Measurements from ENCODE around the gene MAGEA9B. TPM values are rescaled to one million over a fixed set of nuclear protein-coding genes. Genes with fewer than 3 reads are reported as not detected.
"Not testable (repeated sequence)": the region's sequence is repeated elsewhere in the genome, so short reads cannot be mapped to it uniquely, and the experiment has no call there.

MAGEA9B gene, protein sequence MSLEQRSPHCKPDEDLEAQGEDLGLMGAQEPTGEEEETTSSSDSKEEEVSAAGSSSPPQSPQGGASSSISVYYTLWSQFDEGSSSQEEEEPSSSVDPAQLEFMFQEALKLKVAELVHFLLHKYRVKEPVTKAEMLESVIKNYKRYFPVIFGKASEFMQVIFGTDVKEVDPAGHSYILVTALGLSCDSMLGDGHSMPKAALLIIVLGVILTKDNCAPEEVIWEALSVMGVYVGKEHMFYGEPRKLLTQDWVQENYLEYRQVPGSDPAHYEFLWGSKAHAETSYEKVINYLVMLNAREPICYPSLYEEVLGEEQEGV
- not detected in 2 replicates for total RNA-seq (2022)
- not detected for Bru-seq, nascent RNA
- BruChase-seq, experiment 1, labeled RNA remaining after a 2-hour chase, result not detected
- BruChase-seq, experiment 2, labeled RNA remaining after a 6-hour chase, result not detected
- long read RNA-seq, result 0 reads

DNA sequence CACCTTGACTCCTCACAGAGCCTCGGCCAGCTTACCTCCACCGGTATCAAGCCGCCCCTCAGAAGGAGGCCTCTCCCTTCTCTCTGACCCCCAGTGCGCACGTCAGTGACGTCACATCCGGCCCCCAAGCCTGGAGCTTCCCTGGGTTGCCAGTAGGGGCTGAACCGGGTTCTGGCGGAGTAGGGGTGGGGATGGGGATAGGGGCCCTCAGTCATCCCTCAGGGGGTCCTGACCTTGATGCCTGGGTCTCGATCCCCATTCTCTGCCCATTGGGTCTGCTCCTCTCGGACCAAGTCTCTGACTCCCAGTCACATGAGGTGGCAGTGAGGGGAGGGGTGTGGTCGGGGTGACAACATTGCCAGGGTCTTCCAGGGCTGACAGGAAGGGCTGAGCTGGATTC lies at the start of gene MAGEA9B:
TSS of gene MAGEA9B (minus strand) at position 101 of the 400 bp plus-strand sequence. CDS start 4,280 bp downstream, outside the sequence.
- H3K36me3 Mint-ChIP-seq (ENCODE audit: insufficient read depth, unreplicated experiment); H3K9me3 Mint-ChIP-seq (ENCODE audit: unreplicated experiment); H3K4me1 ChIP-seq; H3K4me1 Mint-ChIP-seq (ENCODE audit: low read depth, unreplicated experiment); H3K4me3 ChIP-seq (ENCODE audit: low read depth, low read length); H3K9me3 ChIP-seq; H3K27me3 ChIP-seq (replicated peaks; ENCODE audit: control insufficient read depth, insufficient read depth, low read length); CTCF ChIA-PET; H3K27me3 Mint-ChIP-seq (ENCODE audit: insufficient read depth, unreplicated experiment); intact Hi-C loops (cut with micrococcal nuclease; ENCODE audit: unreplicated experiment); POLR2A ChIA-PET; H3K27ac Mint-ChIP-seq (ENCODE audit: unreplicated experiment); H3K4me3 Mint-ChIP-seq (ENCODE audit: unreplicated experiment); BruUV-seq (replicated peaks); H3K36me3 ChIP-seq (ENCODE audit: control insufficient read depth, insufficient read depth, low read length); DNase-seq: not testable (repeated sequence)

DNA sequence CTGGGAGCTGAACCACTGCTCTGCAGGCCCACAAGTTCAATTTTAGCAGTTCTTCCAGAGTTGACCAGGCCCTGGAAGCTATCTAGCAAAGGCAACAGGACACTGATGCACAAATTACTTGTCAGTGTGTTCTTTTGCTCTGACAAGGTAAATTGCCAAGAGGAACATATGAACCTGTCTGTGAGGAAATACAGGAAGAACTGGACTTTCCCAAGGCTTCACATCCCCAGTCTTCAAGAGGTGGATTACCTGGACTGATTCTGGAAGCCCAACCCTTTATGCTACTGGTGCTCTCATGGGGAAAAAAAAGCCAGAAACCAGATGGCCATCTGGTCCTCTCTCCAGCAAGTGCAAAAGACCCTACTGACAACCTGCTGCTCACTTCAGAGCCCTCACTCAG lies 46.3 kb upstream of the MAGEA9B start:
- TF ChIP-seq, protein P1, sequence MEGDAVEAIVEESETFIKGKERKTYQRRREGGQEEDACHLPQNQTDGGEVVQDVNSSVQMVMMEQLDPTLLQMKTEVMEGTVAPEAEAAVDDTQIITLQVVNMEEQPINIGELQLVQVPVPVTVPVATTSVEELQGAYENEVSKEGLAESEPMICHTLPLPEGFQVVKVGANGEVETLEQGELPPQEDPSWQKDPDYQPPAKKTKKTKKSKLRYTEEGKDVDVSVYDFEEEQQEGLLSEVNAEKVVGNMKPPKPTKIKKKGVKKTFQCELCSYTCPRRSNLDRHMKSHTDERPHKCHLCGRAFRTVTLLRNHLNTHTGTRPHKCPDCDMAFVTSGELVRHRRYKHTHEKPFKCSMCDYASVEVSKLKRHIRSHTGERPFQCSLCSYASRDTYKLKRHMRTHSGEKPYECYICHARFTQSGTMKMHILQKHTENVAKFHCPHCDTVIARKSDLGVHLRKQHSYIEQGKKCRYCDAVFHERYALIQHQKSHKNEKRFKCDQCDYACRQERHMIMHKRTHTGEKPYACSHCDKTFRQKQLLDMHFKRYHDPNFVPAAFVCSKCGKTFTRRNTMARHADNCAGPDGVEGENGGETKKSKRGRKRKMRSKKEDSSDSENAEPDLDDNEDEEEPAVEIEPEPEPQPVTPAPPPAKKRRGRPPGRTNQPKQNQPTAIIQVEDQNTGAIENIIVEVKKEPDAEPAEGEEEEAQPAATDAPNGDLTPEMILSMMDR (IDR thresholded peaks at IDR 0.05; ENCODE audit: insufficient read depth in 1 of 2, low read depth in 1 of 2, low read length in 1 of 2, severe bottlenecking in 1 of 2, unreplicated experiment in 1 of 2), result no peak
- Histone ChIP-seq H3K4me1 (0 out of 2 replicates have a peak, but pooled peaks cover 6% of the 10 kb centered on the region), H3K4me3 (ENCODE audit: low read depth, low read length) (no peak overlapping the region), H3K9me3 (no peaks in the 10 kb centered on the region), H3K36me3 (ENCODE audit: control insufficient read depth, insufficient read depth, low read length) (no peaks in the 10 kb centered on the region), H3K27me3 (replicated peaks; ENCODE audit: control insufficient read depth, insufficient read depth, low read length) (no peaks in the 10 kb centered on the region)
- BruUV-seq (replicated peaks), result no TSS peak
- no peaks in the 10 kb centered on the region for H3K9me3 Mint-ChIP-seq (ENCODE audit: unreplicated experiment)
- H3K4me1 Mint-ChIP-seq (ENCODE audit: low read depth, unreplicated experiment), result peaks cover 14% of the 10 kb centered on the region
- H3K36me3 Mint-ChIP-seq (ENCODE audit: insufficient read depth, unreplicated experiment), result no peaks in the 10 kb centered on the region
- intact Hi-C loops (cut with micrococcal nuclease; ENCODE audit: unreplicated experiment), result no loop called here
- no peak overlapping the region for H3K27ac Mint-ChIP-seq (ENCODE audit: unreplicated experiment)
- DNase-seq, result no peak
- CTCF ChIA-PET, result no interaction called here
- POLR2A ChIA-PET, result no interaction called here
- H3K27me3 Mint-ChIP-seq (ENCODE audit: insufficient read depth, unreplicated experiment), result peaks cover 7% of the 10 kb centered on the region
- H3K4me3 Mint-ChIP-seq (ENCODE audit: unreplicated experiment), result no peak overlapping the region

DNA sequence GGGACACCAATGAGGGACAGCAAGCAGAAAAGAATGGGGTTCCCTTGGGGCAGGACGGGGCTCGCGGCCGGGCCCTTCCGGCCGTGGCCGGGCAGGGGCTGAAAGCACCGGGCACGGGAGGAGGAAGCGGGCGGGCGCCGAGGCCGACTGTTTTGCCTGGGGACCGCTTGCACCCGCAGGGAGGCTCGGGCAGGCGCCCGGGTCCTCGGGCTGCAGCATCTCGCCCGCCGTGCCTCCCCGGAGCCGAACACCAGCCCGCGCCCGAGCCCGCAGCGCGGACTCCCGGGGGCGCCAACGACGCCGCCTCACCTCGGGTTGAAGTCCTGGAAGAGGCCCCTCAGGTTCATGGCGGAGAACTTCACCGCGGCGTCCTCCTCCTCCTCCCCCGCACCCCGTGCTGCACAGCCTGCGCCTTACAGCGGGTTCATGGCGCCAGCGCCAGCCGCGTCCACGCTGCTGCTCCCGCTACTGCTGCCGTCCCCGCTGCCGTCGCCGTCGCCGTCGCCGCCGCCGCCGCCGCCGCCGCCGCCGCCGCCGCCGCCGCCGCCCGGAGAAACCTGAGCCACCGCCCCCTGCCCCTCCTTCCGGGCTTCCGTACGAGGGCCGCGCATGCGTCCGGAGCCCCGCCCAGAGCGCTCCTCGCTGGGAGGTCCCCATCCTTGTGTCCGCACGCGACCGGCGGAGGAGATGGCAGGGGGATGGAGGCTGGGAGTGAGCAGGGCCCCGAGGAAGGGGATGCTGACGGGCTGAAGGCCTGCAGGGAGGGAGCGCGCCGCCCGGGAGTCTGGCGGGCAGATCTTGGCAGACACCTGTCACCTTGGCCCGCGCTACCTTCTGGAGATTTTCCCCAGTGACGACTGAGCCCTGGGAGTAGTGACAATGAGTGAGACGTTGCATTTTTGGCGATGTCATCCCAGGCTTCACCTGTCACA lies 44.2 kb upstream of the MAGEA9B start, which contains the start of gene TMEM185A:
TSS of gene TMEM185A (minus strand) at position 559 of the 932 bp plus-strand sequence. CDS start at position 347, 212 bp downstream.
- Histone ChIP-seq H3K27me3 (replicated peaks; ENCODE audit: control insufficient read depth, insufficient read depth, low read length) (no peaks in the 10 kb centered on the region), H3K9me3 (no peaks in the 10 kb centered on the region), H3K4me3 (ENCODE audit: low read depth, low read length) (peak within 1 kb of the TSS; percentile 77), H3K4me1 (peaks cover 13% of the 10 kb centered on the region; the same call in 1 of the 2 replicates), H3K36me3 (ENCODE audit: control insufficient read depth, insufficient read depth, low read length) (no peaks in the 10 kb centered on the region)
- ChIA-PET POLR2A (no interaction called here), CTCF (no interaction called here)
- intact Hi-C loops (cut with micrococcal nuclease; ENCODE audit: unreplicated experiment), result no loop called here
- DNase-seq, result peak; percentile 62 to 68
- TF ChIP-seq, protein P1 (IDR thresholded peaks at IDR 0.05; ENCODE audit: insufficient read depth in 1 of 2, low read depth in 1 of 2, low read length in 1 of 2, severe bottlenecking in 1 of 2, unreplicated experiment in 1 of 2), result no peak
- Mint-ChIP-seq H3K4me3 (ENCODE audit: unreplicated experiment) (peak within 1 kb of the TSS; percentile 94), H3K27me3 (ENCODE audit: insufficient read depth, unreplicated experiment) (peaks cover 7% of the 10 kb centered on the region), H3K9me3 (ENCODE audit: unreplicated experiment) (no peaks in the 10 kb centered on the region), H3K27ac (ENCODE audit: unreplicated experiment) (peak within 1 kb of the TSS; percentile 79), H3K36me3 (ENCODE audit: insufficient read depth, unreplicated experiment) (no peaks in the 10 kb centered on the region), H3K4me1 (ENCODE audit: low read depth, unreplicated experiment) (peaks cover 23% of the 10 kb centered on the region)
- BruUV-seq (replicated peaks), result no TSS peak

Measured in Caco-2 (cell line).